KMS-11 (cell line): ENCODE results near the gene NLE1.

Source experiments
- H2AFZ ChIP-seq: fragments of 200-600 bp; sonication (generic); 2 replicates; pipeline ENCODE4 v1.6.1; 2016; ENCODE audit warnings: antibody characterized with exemption, mixed run types, low read depth
- H3K27ac ChIP-seq: fragments of 200-600 bp; sonication (generic); 2 replicates; pipeline ENCODE4 v1.6.1; 2016; ENCODE audit warnings: mild to moderate bottlenecking, mixed run types
- H3K27me3 ChIP-seq: fragments of 200-600 bp; sonication (generic); 2 replicates; pipeline ENCODE4 v1.6.1; 2017; ENCODE audit warnings: mild to moderate bottlenecking, low read depth, mixed run types, moderate library complexity; ENCODE audit not compliant: insufficient read depth
- H3K36me3 ChIP-seq: fragments of 200-600 bp; sonication (generic); 2 replicates; pipeline ENCODE4 v1.6.1; 2017; ENCODE audit warnings: mild to moderate bottlenecking, mixed run types; ENCODE audit not compliant: insufficient read depth
- H3K4me1 ChIP-seq: fragments of 200-600 bp; sonication (generic); 2 replicates; pipeline ENCODE4 v1.6.1; 2016; ENCODE audit warnings: mild to moderate bottlenecking, low read depth, mixed run types; ENCODE audit not compliant: poor library complexity, severe bottlenecking
- H3K4me2 ChIP-seq: fragments of 200-600 bp; sonication (generic); 2 replicates; pipeline ENCODE4 v1.7.0; 2016; ENCODE audit warnings: mild to moderate bottlenecking, mixed run types
- H3K4me3 ChIP-seq: fragments of 200-600 bp; sonication (generic); IDR thresholded peaks from 2 replicates; pipeline ENCODE4 v1.6.1; 2017; ENCODE audit warnings: low read depth, low read length, mixed read lengths; ENCODE audit not compliant: insufficient read depth
- H3K79me2 ChIP-seq: fragments of 200-600 bp; sonication (generic); 2 replicates; pipeline ENCODE4 v1.6.1; 2016; ENCODE audit warnings: low read depth, mixed run types; ENCODE audit not compliant: insufficient read depth
- H3K9ac ChIP-seq: fragments of 200-600 bp; sonication (generic); 2 replicates; pipeline ENCODE4 v1.6.1; 2016; ENCODE audit warnings: mild to moderate bottlenecking, mixed run types
- H4K20me1 ChIP-seq: fragments of 200-600 bp; sonication (generic); 2 replicates; pipeline ENCODE4 v1.6.1; 2016; ENCODE audit warnings: mild to moderate bottlenecking, mixed run types; ENCODE audit not compliant: insufficient read depth
- CTCF ChIP-seq: fragments of 200-600 bp; sonication (generic); conservative IDR thresholded peaks from 2 replicates; pipeline ENCODE4 v1.6.1; 2017; ENCODE audit warnings: low read depth, mild to moderate bottlenecking, antibody characterized with exemption, low read length, moderate library complexity, mixed read lengths

The NLE1 gene

DNA sequence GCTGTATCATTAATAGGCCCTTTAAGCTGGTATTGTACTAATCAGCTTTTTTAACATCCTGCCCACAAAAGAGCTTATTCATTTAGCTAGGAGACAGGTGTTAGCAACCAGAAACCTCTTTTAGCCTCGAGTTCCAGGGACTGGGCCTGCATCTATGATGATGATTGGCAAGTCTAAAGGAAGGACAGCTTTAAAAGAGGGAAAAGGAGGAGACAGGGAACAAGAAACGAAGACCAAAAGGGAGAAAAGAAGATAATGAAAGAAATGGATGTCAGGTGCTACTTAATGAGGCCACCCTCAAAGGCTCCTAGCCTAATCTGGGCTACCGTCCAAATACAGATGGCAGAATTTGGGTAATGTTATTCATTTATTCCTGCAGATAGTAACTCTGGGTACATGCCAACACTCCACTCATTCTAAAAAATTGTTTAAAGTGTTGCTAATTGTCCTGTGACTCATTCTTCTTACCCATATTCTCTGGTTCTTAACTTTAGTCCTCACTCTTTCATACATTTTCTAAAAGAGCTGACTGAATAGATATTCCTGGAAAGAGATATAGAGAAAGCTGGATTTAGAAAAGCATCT is 59.9 kb downstream of the NLE1 start:
- H3K79me2 ChIP-seq = peaks cover 71% of the 10 kb centered on the region; the same call in 1 of the 2 replicates
- H3K27ac ChIP-seq = peak overlapping the region; percentile 86
- H4K20me1 ChIP-seq = no peaks in the 10 kb centered on the region
- peak overlapping the region; percentile 33; the same call in 1 of the 2 replicates for H3K9ac ChIP-seq
- peaks cover 92% of the 10 kb centered on the region for H3K4me1 ChIP-seq
- TF ChIP-seq CTCF = no peak
- peak overlapping the region; percentile 74 for H3K4me2 ChIP-seq
- H2AFZ ChIP-seq = no peak overlapping the region
- H3K4me3 ChIP-seq = no peak overlapping the region
- H3K36me3 ChIP-seq = no peaks in the 10 kb centered on the region
- H3K27me3 ChIP-seq = no peaks in the 10 kb centered on the region

GRCh38 chr17:35081638-35082037 is 60.5 kb downstream of the NLE1 start:
- Histone ChIP-seq H3K79me2 (peaks cover 65% of the 10 kb centered on the region; the same call in 1 of the 2 replicates), H3K4me2 (peak overlapping the region; percentile 74), H4K20me1 (no peaks in the 10 kb centered on the region), H2AFZ (no peak overlapping the region), H3K4me1 (peaks cover 89% of the 10 kb centered on the region), H3K27me3 (no peaks in the 10 kb centered on the region), H3K27ac (peak overlapping the region; percentile 86), H3K4me3 (no peak overlapping the region), H3K9ac (peak overlapping the region; percentile 45; the same call in 1 of the 2 replicates), H3K36me3 (no peaks in the 10 kb centered on the region)
- no peak for TF ChIP-seq CTCF

GRCh38 chr17:35080536-35080935 is 61.6 kb downstream of the NLE1 start:
- H3K4me1 ChIP-seq = peaks cover 87% of the 10 kb centered on the region
- no peaks in the 10 kb centered on the region for H3K36me3 ChIP-seq
- H3K4me2 ChIP-seq = peak overlapping the region; percentile 74
- H3K9ac ChIP-seq = peak overlapping the region; percentile 45; the same call in 1 of the 2 replicates
- peak overlapping the region; percentile 9; the same call in 1 of the 2 replicates for H2AFZ ChIP-seq
- no peaks in the 10 kb centered on the region for H4K20me1 ChIP-seq
- TF ChIP-seq CTCF = no peak
- peak overlapping the region; percentile 86 for H3K27ac ChIP-seq
- H3K27me3 ChIP-seq = no peaks in the 10 kb centered on the region; the same call in 1 of the 2 replicates
- peaks cover 54% of the 10 kb centered on the region; the same call in 1 of the 2 replicates for H3K79me2 ChIP-seq
- H3K4me3 ChIP-seq = no peak overlapping the region

GRCh38 chr17:35079547-35080423 is 62.3 kb downstream of the NLE1 start:
- 0 out of 2 replicates have a peak overlapping the region, but pooled peaks have one; percentile 9 for H2AFZ ChIP-seq
- H3K9ac ChIP-seq = peak overlapping the region; percentile 45; the same call in 1 of the 2 replicates
- no peaks in the 10 kb centered on the region for H4K20me1 ChIP-seq
- H3K4me3 ChIP-seq = no peak overlapping the region
- H3K36me3 ChIP-seq = no peaks in the 10 kb centered on the region
- H3K79me2 ChIP-seq = peaks cover 48% of the 10 kb centered on the region; the same call in 1 of the 2 replicates
- peak overlapping the region; percentile 74 for H3K4me2 ChIP-seq
- H3K4me1 ChIP-seq = peaks cover 88% of the 10 kb centered on the region
- no peak for TF ChIP-seq CTCF
- peak overlapping the region; percentile 86 for H3K27ac ChIP-seq
- H3K27me3 ChIP-seq = no peaks in the 10 kb centered on the region; the same call in 1 of the 2 replicates
